K562 (cell line): Measurements from ENCODE around the gene TM7SF2. TPM values are rescaled to one million over a fixed set of nuclear protein-coding genes. Genes with fewer than 3 reads are reported as not detected.
A peak's percentile ranks its signal among the peaks of the same experiment; 100 is the strongest.

ENCODE experiments used
- CBX2 ChIP-seq: fragments of 200-600 bp; sonication (generic); IDR thresholded peaks from one replicate; pipeline ENCODE4 v1.6.1; 2012; ENCODE audit warnings: mild to moderate bottlenecking, low read length, inconsistent platforms; ENCODE audit not compliant: insufficient read depth, poor library complexity, severe bottlenecking
- CREBBP ChIP-seq: IDR thresholded peaks from one replicate; pipeline ENCODE4 v1.6.1; 2012; ENCODE audit warnings: low read depth, mild to moderate bottlenecking, control low read depth, inconsistent platforms, low read length
- DIDO1 ChIP-seq: fragments of 450-650 bp; IDR thresholded peaks from 2 replicates; pipeline ENCODE4 v1.6.1; 2016; ENCODE audit warnings: low read depth, missing biosample characterization, missing genetic modification characterization
- FUS ChIP-seq: fragments of 200-400 bp; formaldehyde crosslinking; optimal IDR thresholded peaks from 2 replicates; pipeline ENCODE3; 2017; ENCODE audit warnings: low read depth, low read length
- GATA2 ChIP-seq: sonication (generic); formaldehyde crosslinking; IDR thresholded peaks from 2 replicates; pipeline ENCODE4 v1.4.0; 2020; ENCODE audit warnings: mild to moderate bottlenecking, missing genetic modification reagents
- MECOM ChIP-seq: fragments of 250-450 bp; sonication (Bioruptor Pico); IDR thresholded peaks from 2 replicates; pipeline ENCODE4 v1.8.0; 2022; ENCODE audit warnings: inconsistent platforms
- MTF1 ChIP-seq: fragments of 250-450 bp; sonication (Bioruptor Pico); IDR thresholded peaks from 2 replicates; pipeline ENCODE4 v1.9.0; 2021; ENCODE audit warnings: moderate library complexity, mild to moderate bottlenecking, inconsistent platforms, borderline replicate concordance
- NBN ChIP-seq: fragments of 450-650 bp; IDR thresholded peaks from 2 replicates; pipeline ENCODE4 v1.6.1; 2016; ENCODE audit warnings: low read depth, mild to moderate bottlenecking
- NR4A1 ChIP-seq, 2 experiments: fragments of 250-450 bp in 1 of 2; fragments of 450-650 bp in 1 of 2; sonication (Bioruptor Pico) in 1 of 2; IDR thresholded peaks; 2 replicates each; pipeline versions ENCODE4 v1.4.0 to v1.6.1; 2016 to 2020; ENCODE audit warnings: mild to moderate bottlenecking in 2 of 2, missing compliant biosample characterization in 1 of 2, missing genetic modification characterization in 1 of 2, moderate library complexity in 1 of 2
- RAD21 ChIP-seq, 2 experiments: fragments of 250-450 bp in 1 of 2; fragments of 450-650 bp in 1 of 2; sonication (Bioruptor Pico) in 1 of 2; formaldehyde crosslinking in 1 of 2; IDR thresholded peaks in 1 of 2; conservative IDR thresholded peaks in 1 of 2; 2 replicates each; pipeline versions ENCODE4 v1.4.0 to v1.8.0; 2020 to 2022; ENCODE audit warnings: mild to moderate bottlenecking in 2 of 2, moderate library complexity in 1 of 2
- SAFB2 ChIP-seq: fragments of 200-400 bp; formaldehyde crosslinking; IDR thresholded peaks from 2 replicates; pipeline ENCODE4 v1.6.1; 2018; ENCODE audit warnings: borderline replicate concordance, low read length, low read depth, moderate library complexity; ENCODE audit not compliant: severe bottlenecking
- SIX5 ChIP-seq, 2 experiments: IDR thresholded peaks; 2 replicates each; pipeline ENCODE4 v1.6.1; 2011; ENCODE audit warnings: low read length in 2 of 2, borderline replicate concordance in 1 of 2, low read depth in 1 of 2, mild to moderate bottlenecking in 1 of 2, moderate library complexity in 1 of 2; ENCODE audit not compliant: insufficient read depth in 1 of 2
- TCFL5 ChIP-seq: fragments of 250-450 bp; sonication (Bioruptor Pico); conservative IDR thresholded peaks from 2 replicates; pipeline ENCODE4 v1.6.1; 2021; ENCODE audit warnings: mild to moderate bottlenecking, moderate library complexity, matching md5 sums
- TRIM24 ChIP-seq, 2 experiments: fragments of 450-650 bp; IDR thresholded peaks; 2 replicates each; pipeline ENCODE4 v1.6.1; 2016
- ZBTB8A ChIP-seq: fragments of 450-650 bp; IDR thresholded peaks from 2 replicates; pipeline ENCODE4 v1.6.1; 2018; ENCODE audit warnings: mild to moderate bottlenecking, moderate library complexity; ENCODE audit not compliant: partially characterized antibody
- ZNF274 ChIP-seq: IDR thresholded peaks from 2 replicates; pipeline ENCODE4 v1.6.1; 2011; ENCODE audit warnings: low read depth, mild to moderate bottlenecking, low read length, moderate library complexity, borderline replicate concordance
- ZNF586 ChIP-seq: fragments of 450-650 bp; formaldehyde crosslinking; conservative IDR thresholded peaks from 2 replicates; pipeline ENCODE4 v1.4.0; 2020; ENCODE audit warnings: mild to moderate bottlenecking, moderate library complexity
- ZNF77 ChIP-seq: fragments of 250-450 bp; sonication (Bioruptor Pico); IDR thresholded peaks from 2 replicates; pipeline ENCODE4 v1.5.0; 2020
- polyA plus RNA-seq, 8 experiments: library from polyadenylated mRNA; depleted of rRNA in 4 of 8; stranded (reverse) in 5 of 8; unstranded in 3 of 8; fragments of >200 nt; fragmentation: Nextera tagmentation in 2 of 8; fragmentation: Illumina TruSeq in 1 of 8; extraction: Ambion mirVana in 2 of 8; extraction: Trizol in 1 of 8; gene quantifications; 2 replicates each; pipeline versions ENCODE4 v1.2.1 to v1.2.3, GENCODE V29; 2011 to 2014; ENCODE audit warnings: inconsistent platforms in 1 of 8, missing spikeins in 1 of 8
- total RNA-seq, 7 experiments: library from RNA; depleted of rRNA in 6 of 7; stranded (reverse); fragments of >200 nt in 6 of 7; fragmentation: Illumina TruSeq in 2 of 7; extraction: Trizol in 2 of 7; gene quantifications; 2 replicates each; pipeline versions ENCODE4 v1.2.1 to v1.2.3, GENCODE V29; 2011 to 2021; ENCODE audit warnings: low replicate concordance in 1 of 7
- TF ChIP-seq, protein P1 (sequence below): fragments of 250-450 bp; sonication (Bioruptor Pico); IDR thresholded peaks from 2 replicates; pipeline ENCODE4 v1.5.0; 2020; ENCODE audit warnings: mild to moderate bottlenecking
- TF ChIP-seq, protein P2 (sequence below): sonication (generic); formaldehyde crosslinking; IDR thresholded peaks from 2 replicates; pipeline ENCODE4 v1.8.0; 2022; ENCODE audit warnings: missing genetic modification reagents, mild to moderate bottlenecking, borderline replicate concordance
- TF ChIP-seq, protein P3 (sequence below), 2 experiments: fragments of 450-650 bp in 1 of 2; sonication (generic) in 1 of 2; formaldehyde crosslinking in 1 of 2; IDR thresholded peaks in 1 of 2; conservative IDR thresholded peaks in 1 of 2; 2 replicates each; pipeline versions ENCODE4 v1.6.1 to v1.8.1; 2016 to 2023; ENCODE audit warnings: mild to moderate bottlenecking in 2 of 2, moderate library complexity in 2 of 2, inconsistent platforms in 1 of 2, missing genetic modification reagents in 1 of 2
- TF ChIP-seq, protein P4 (sequence below): fragments of 250-450 bp; sonication (Bioruptor Pico); IDR thresholded peaks from 2 replicates; pipeline ENCODE4 v1.5.1; 2021; ENCODE audit warnings: mild to moderate bottlenecking

TM7SF2 gene
- total and polyA plus RNA-seq, 9 of the 15 experiments (the other 6 are each of a cell fraction or from before 2014, with no cell fraction given), result 1.2 to 22.0 (median 14.3) TPM

DNA sequence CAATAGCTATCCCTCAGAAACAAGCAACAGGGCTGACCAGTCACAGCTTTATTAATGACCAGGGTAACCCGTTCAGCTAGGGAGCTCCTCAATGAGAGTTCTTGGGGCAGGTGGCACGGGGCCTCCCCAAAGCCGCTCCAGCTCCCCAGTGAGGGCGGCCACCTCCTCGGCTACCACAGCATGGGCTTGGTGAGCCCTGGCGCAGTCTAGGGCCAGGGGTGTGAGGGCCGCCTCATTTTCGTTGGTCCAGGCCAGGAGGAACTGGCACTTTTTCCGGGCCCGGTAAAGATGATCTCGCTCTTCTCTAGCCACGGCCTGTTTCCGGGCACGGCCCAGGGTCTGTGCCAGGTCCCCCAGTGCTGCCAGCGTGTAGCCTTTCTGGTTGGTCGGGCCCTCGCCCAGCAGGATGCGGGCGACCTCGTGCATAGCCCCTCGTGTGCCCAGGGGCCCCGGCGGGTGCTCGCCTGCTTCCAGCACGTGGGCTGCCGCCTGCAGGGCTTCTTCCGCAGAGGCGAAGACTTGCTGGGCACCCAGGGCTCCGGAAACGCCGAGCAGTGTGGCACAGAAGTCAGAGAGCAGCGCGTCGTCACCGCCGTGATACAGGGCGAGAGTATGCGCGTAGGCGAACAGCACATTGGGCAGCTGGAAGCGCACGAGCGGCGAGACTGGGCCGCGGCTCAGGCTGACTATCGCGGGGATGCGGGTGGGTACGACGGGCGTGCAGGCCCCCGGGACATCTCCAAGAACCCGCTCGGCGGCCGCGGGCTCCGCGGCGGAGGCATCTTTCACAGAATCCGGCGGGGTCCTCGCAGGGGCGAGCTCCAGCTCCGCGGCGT is 4.9 kb downstream of the TM7SF2 start (continued):
- TF ChIP-seq MTF1 (CRISPR knock-in tag) (no peak), NBN (no peak), ZNF77 (CRISPR knock-in tag) (0 out of 2 replicates have a peak, but pooled peaks have one; percentile 19), MECOM (CRISPR knock-in tag) (no peak), FUS (peak; percentile 11), CBX2 (no peak), RAD21 (CRISPR knock-in tag; conservative IDR thresholded peaks at IDR 0.05 in 1 of 2, IDR thresholded peaks at IDR 0.05 in 1 of 2) (no peak), SAFB2 (no peak), NR4A1 (CRISPR knock-in tag; IDR thresholded peaks at IDR 0.05) (no peak), NR4A1 (tag; IDR thresholded peaks at IDR 0.05) (no peak), DIDO1 (tag) (no peak), TCFL5 (CRISPR knock-in tag) (no peak), CREBBP (no peak), SIX5 (IDR thresholded peaks at IDR 0.05; ENCODE audit: borderline replicate concordance in 1 of 2, insufficient read depth in 1 of 2, low read depth in 1 of 2, low read length in 2 of 2) (no peak), ZBTB8A (no peak), TRIM24 (IDR thresholded peaks at IDR 0.05) (no peak), ZNF274 (no peak; the same call in 1 of the 2 replicates), ZNF586 (no peak), GATA2 (CRISPR knock-in tag) (no peak)
- TF ChIP-seq, protein P1, sequence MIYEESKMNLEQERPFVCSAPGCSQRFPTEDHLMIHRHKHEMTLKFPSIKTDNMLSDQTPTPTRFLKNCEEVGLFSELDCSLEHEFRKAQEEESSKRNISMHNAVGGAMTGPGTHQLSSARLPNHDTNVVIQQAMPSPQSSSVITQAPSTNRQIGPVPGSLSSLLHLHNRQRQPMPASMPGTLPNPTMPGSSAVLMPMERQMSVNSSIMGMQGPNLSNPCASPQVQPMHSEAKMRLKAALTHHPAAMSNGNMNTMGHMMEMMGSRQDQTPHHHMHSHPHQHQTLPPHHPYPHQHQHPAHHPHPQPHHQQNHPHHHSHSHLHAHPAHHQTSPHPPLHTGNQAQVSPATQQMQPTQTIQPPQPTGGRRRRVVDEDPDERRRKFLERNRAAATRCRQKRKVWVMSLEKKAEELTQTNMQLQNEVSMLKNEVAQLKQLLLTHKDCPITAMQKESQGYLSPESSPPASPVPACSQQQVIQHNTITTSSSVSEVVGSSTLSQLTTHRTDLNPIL, result no peak
- TF ChIP-seq, protein P2, sequence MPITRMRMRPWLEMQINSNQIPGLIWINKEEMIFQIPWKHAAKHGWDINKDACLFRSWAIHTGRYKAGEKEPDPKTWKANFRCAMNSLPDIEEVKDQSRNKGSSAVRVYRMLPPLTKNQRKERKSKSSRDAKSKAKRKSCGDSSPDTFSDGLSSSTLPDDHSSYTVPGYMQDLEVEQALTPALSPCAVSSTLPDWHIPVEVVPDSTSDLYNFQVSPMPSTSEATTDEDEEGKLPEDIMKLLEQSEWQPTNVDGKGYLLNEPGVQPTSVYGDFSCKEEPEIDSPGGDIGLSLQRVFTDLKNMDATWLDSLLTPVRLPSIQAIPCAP (CRISPR knock-in tag), result no peak
- TF ChIP-seq, protein P3, sequence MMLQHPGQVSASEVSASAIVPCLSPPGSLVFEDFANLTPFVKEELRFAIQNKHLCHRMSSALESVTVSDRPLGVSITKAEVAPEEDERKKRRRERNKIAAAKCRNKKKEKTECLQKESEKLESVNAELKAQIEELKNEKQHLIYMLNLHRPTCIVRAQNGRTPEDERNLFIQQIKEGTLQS (IDR thresholded peaks at IDR 0.05), result no peak
- TF ChIP-seq, protein P3 (CRISPR knock-in tag; conservative IDR thresholded peaks at IDR 0.05), result no peak
- TF ChIP-seq, protein P4, sequence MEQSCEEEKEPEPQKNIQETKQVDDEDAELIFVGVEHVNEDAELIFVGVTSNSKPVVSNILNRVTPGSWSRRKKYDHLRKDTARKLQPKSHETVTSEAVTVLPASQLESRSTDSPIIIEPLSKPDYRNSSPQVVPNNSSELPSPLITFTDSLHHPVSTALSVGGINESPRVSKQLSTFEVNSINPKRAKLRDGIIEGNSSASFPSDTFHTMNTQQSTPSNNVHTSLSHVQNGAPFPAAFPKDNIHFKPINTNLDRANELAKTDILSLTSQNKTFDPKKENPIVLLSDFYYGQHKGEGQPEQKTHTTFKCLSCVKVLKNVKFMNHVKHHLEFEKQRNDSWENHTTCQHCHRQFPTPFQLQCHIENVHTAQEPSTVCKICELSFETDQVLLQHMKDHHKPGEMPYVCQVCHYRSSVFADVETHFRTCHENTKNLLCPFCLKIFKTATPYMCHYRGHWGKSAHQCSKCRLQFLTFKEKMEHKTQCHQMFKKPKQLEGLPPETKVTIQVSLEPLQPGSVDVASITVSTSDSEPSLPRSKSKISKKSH, result no peak
